Tibial nerve (tissue), 4 donors: ENCODE results near the gene TREX2.

ENCODE experiments used
- EP300 ChIP-seq, 2 donors: sonication (generic); formaldehyde crosslinking; IDR thresholded peaks; one replicate each; pipeline ENCODE4 v1.6.1; 2017; ENCODE audit warnings: antibody characterized with exemption in 2 of 2, mild to moderate bottlenecking in 1 of 2
- POLR2A ChIP-seq, 2 donors: fragments of 450-650 bp; IDR thresholded peaks; one replicate each; pipeline ENCODE4 v1.6.1; 2017; ENCODE audit warnings: antibody characterized with exemption in 2 of 2, mild to moderate bottlenecking in 2 of 2, moderate library complexity in 2 of 2
- TF ChIP-seq, protein P1 (sequence below), 5 experiments: fragments of 200-600 bp in 3 of 5; fragments of 450-650 bp in 2 of 5; sonication (generic) in 3 of 5; IDR thresholded peaks; one replicate each; pipeline ENCODE4 v1.5.1; 2016 to 2019; ENCODE audit warnings: antibody characterized with exemption in 5 of 5, mild to moderate bottlenecking in 3 of 5, moderate library complexity in 2 of 5

DNA sequence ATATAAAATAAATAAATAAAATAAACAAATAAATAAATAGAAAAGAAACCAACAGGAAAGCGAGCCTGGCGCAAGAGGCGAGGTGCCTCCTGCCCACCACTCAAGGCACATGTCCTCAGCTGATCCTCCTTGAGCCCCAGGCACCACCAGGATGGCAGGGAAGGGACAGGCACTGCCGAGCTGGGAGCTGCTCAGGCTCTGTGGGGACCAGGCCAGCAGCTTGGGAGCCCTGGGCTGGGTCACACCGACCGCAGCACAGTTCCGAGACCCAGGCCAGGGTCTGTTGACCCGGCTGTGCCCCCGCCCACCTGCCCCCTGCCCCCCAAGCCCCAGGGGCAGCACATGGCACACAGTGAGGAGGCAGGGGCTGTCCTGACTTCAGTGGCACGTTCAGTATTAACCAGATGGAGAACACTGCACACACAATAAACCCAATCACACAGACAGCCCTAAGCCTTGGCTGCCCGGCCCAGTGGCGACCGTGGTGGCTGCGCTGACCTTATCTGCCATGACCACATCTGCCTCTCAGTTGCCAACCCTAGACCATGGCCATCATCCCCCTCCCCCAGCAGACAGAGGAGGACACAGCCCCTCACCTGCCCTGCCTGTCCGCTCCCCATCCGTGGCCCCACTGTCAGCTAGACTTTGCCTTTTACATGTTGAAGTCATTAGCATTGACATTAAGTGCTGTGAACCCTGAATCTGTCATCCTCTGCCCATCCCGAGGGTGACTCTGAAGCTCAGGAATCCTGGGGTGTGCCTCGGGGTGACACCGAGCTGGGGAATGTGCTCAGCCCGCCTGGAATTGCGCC, 2.9 kb upstream of the TREX2 start:
- TF ChIP-seq, protein P1, sequence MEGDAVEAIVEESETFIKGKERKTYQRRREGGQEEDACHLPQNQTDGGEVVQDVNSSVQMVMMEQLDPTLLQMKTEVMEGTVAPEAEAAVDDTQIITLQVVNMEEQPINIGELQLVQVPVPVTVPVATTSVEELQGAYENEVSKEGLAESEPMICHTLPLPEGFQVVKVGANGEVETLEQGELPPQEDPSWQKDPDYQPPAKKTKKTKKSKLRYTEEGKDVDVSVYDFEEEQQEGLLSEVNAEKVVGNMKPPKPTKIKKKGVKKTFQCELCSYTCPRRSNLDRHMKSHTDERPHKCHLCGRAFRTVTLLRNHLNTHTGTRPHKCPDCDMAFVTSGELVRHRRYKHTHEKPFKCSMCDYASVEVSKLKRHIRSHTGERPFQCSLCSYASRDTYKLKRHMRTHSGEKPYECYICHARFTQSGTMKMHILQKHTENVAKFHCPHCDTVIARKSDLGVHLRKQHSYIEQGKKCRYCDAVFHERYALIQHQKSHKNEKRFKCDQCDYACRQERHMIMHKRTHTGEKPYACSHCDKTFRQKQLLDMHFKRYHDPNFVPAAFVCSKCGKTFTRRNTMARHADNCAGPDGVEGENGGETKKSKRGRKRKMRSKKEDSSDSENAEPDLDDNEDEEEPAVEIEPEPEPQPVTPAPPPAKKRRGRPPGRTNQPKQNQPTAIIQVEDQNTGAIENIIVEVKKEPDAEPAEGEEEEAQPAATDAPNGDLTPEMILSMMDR (IDR thresholded peaks at IDR 0.05) = no peak
- TF ChIP-seq POLR2A (IDR thresholded peaks at IDR 0.05) (no peak), EP300 (IDR thresholded peaks at IDR 0.05) (no peak)
